A673 (cell line): ENCODE data around the gene RBBP8. TPM values are rescaled to one million over a fixed set of nuclear protein-coding genes. Genes with fewer than 3 reads are reported as not detected.

Experiments used
- BruUV-seq: library from RNA; stranded (reverse); fragments of 400-500 nt; replicated peaks from 2 replicates; lab custom pipeline; 2021; lab: Mats Ljungman, UMichigan
- CTCF ChIA-PET: fragments of 300-600 bp; sonication (Branson Sonifier 250); formaldehyde crosslinking; loops from one replicate; lab custom pipeline; 2022; ENCODE audit warnings: antibody characterized with exemption; lab: Charles Lee
- POLR2A ChIA-PET: fragments of 300-600 bp; sonication (Branson Sonifier 250); formaldehyde crosslinking; loops from one replicate; lab custom pipeline; 2022; ENCODE audit warnings: antibody characterized with exemption; ENCODE audit not compliant: low non-redundant PET; lab: Charles Lee
- DNase-seq: peaks from one replicate; pipeline ENCODE4 v3.0.0-alpha.2; 2015; ENCODE audit warnings: low spot score
- H3K27ac ChIP-seq: fragments of 200-600 bp; sonication (generic); 2 replicates; pipeline ENCODE4 v1.5.1; 2016; ENCODE audit warnings: mixed run types, low read depth, mild to moderate bottlenecking, mixed read lengths, antibody characterized with exemption, low read length; ENCODE audit not compliant: poor library complexity, severe bottlenecking
- H3K27me3 ChIP-seq: fragments of 200-600 bp; sonication (generic); replicated peaks from 2 replicates; pipeline ENCODE4 v1.6.1; 2017; ENCODE audit warnings: mixed run types, low read depth, mild to moderate bottlenecking, mixed read lengths, antibody characterized with exemption, low read length; ENCODE audit not compliant: insufficient read depth, poor library complexity
- H3K36me3 ChIP-seq: fragments of 200-600 bp; sonication (generic); 2 replicates; pipeline ENCODE4 v1.6.1; 2016; ENCODE audit warnings: mixed run types, mild to moderate bottlenecking, mixed read lengths, antibody characterized with exemption, low read length; ENCODE audit not compliant: insufficient read depth, poor library complexity, severe bottlenecking
- H3K4me1 ChIP-seq: fragments of 200-600 bp; sonication (generic); 2 replicates; pipeline ENCODE4 v1.6.1; 2017; ENCODE audit warnings: mixed run types, mild to moderate bottlenecking, mixed read lengths, antibody characterized with exemption, low read length; ENCODE audit not compliant: insufficient read depth, poor library complexity, severe bottlenecking
- H3K4me3 ChIP-seq: fragments of 200-600 bp; sonication (generic); 2 replicates; pipeline ENCODE4 v1.5.1; 2016; ENCODE audit warnings: low read depth, mixed run types, mild to moderate bottlenecking, mixed read lengths, low read length; ENCODE audit not compliant: poor library complexity, severe bottlenecking
- H3K9me3 ChIP-seq: fragments of 200-600 bp; sonication (generic); 2 replicates; pipeline ENCODE4 v1.6.1; 2016; ENCODE audit warnings: mixed run types, low read depth, mild to moderate bottlenecking, mixed read lengths, antibody characterized with exemption, low read length; ENCODE audit not compliant: poor library complexity, severe bottlenecking
- CTCF ChIP-seq: fragments of 300-800, 200-600 bp; sonication (generic); conservative IDR thresholded peaks from 2 replicates; pipeline ENCODE4 v1.5.1; 2017; ENCODE audit warnings: low read depth, mild to moderate bottlenecking, antibody characterized with exemption, low read length, moderate library complexity, mixed read lengths
- EZH2 ChIP-seq: fragments of 200-600 bp; sonication (generic); IDR thresholded peaks from 2 replicates; pipeline ENCODE4 v1.6.1; 2017; ENCODE audit warnings: borderline replicate concordance, low read depth, mild to moderate bottlenecking, mixed read lengths, antibody characterized with exemption, low read length; ENCODE audit not compliant: poor library complexity, severe bottlenecking
- intact Hi-C: fragments of 100-400 bp; cut with micrococcal nuclease; formaldehyde crosslinking; loops from one replicate; pipeline ENCODE4 v1.10.0; 2022; ENCODE audit not compliant: unreplicated experiment
- total RNA-seq: library from RNA; stranded (reverse); gene quantifications from 2 replicates; pipeline ENCODE4 v1.2.3, GENCODE V29; 2021

RBBP8 gene
- total RNA-seq, 1 experiment from 2014 or later: 88.2 TPM

- H3K9me3 ChIP-seq: no peaks in the 10 kb centered on the region
- no peak for TF ChIP-seq EZH2
- no peak for DNase-seq
- no peaks in the 10 kb centered on the region for H3K27me3 ChIP-seq
- intact Hi-C loops: no loop called here
- H3K4me1 ChIP-seq: no peaks in the 10 kb centered on the region
- H3K36me3 ChIP-seq: no peaks in the 10 kb centered on the region
- ChIA-PET POLR2A (no interaction called here), CTCF (no interaction called here)
- no peak overlapping the region for H3K27ac ChIP-seq
- no TSS peak for BruUV-seq
- H3K4me3 ChIP-seq: no peak overlapping the region
Observed at GRCh38 chr18:23063502-23063901, 130.4 kb downstream of the RBBP8 start.

DNA sequence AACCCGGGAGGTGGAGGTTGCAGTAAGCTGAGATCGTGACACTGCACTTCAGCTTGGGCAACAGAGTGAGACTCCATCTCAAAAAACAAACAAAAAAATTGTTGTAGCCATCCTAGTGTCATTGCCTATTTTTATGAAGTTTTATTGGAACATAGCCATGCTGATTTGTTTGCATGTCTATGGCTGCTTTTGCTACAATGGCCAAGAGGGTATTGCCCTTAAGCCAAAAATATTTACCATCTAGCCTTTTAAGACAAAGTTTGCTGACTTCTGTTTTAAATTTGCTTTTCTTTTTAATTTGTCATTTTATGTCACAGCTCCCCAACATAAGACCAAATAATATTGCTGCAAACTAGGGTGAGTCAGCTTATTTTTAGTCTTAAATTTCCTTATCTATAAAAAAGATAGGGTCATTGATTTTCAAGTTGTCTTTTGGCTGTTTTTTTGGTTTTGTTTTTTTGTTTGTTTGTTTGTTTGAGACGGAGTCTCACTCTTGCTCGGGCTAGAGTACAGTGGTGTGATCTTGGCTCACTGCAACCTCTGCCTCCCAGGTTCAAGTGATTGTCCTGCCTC is 132.2 kb downstream of the RBBP8 start:
- no peaks in the 10 kb centered on the region for H3K36me3 ChIP-seq
- no peak overlapping the region for H3K4me3 ChIP-seq
- H3K9me3 ChIP-seq: no peaks in the 10 kb centered on the region
- no peak overlapping the region for H3K27ac ChIP-seq
- TF ChIP-seq CTCF (no peak), EZH2 (no peak)
- no peaks in the 10 kb centered on the region for H3K4me1 ChIP-seq
- H3K27me3 ChIP-seq: no peaks in the 10 kb centered on the region
- no peak for DNase-seq
- ChIA-PET POLR2A (no interaction called here), CTCF (no interaction called here)
- BruUV-seq: no TSS peak
- intact Hi-C loops: no loop called here

GRCh38 chr18:23066060-23066459 is 132.9 kb downstream of the RBBP8 start:
- H3K27me3 ChIP-seq: no peaks in the 10 kb centered on the region
- BruUV-seq: no TSS peak
- ChIA-PET POLR2A (no interaction called here), CTCF (no interaction called here)
- no peak for DNase-seq
- intact Hi-C loops: loop anchor here (1.0 kb wide), 1 partner anchor 15 kb away; no protein-coding TSS in a partner anchor
- no peak overlapping the region for H3K27ac ChIP-seq
- no peak overlapping the region for H3K4me3 ChIP-seq
- H3K36me3 ChIP-seq: no peaks in the 10 kb centered on the region
- H3K9me3 ChIP-seq: no peaks in the 10 kb centered on the region
- TF ChIP-seq CTCF (no peak), EZH2 (no peak)
- no peaks in the 10 kb centered on the region for H3K4me1 ChIP-seq
